PC-9 (cell line): ENCODE data around the gene SPATA21. TPM values are rescaled to one million over a fixed set of nuclear protein-coding genes. Genes with fewer than 3 reads are reported as not detected.
"Not testable (repeated sequence)": the region's sequence is repeated elsewhere in the genome, so short reads cannot be mapped to it uniquely, and the experiment has no call there.

Experiments
- BruUV-seq: library from RNA; stranded (reverse); fragments of 400-500 nt; replicated peaks from 2 replicates; lab custom pipeline; 2021; lab: Mats Ljungman, UMichigan
- CTCF ChIA-PET: fragments of 300-600 bp; sonication (Branson Sonifier 250); formaldehyde crosslinking; loops from one replicate; lab custom pipeline; 2022; ENCODE audit warnings: antibody characterized with exemption; lab: Charles Lee
- POLR2A ChIA-PET: fragments of 300-600 bp; sonication (Branson Sonifier 250); formaldehyde crosslinking; loops from one replicate; lab custom pipeline; 2022; ENCODE audit warnings: antibody characterized with exemption; ENCODE audit not compliant: unreplicated experiment; lab: Charles Lee
- DNase-seq, 2 experiments: peaks; one replicate each; pipeline versions ENCODE4 v3.0.0 to v3.0.0-alpha.2; 2015 to 2022; ENCODE audit warnings: mixed read lengths in 1 of 2
- H2AFZ ChIP-seq: fragments of 200-600 bp; sonication (generic); 2 replicates; pipeline ENCODE4 v1.8.1; 2017; ENCODE audit warnings: antibody characterized with exemption
- H3F3A ChIP-seq: fragments of 200-600 bp; sonication (generic); 2 replicates; pipeline ENCODE4 v1.8.1; 2017; ENCODE audit warnings: antibody characterized with exemption, mild to moderate bottlenecking, low read depth; ENCODE audit not compliant: insufficient read depth
- H3K27ac ChIP-seq: fragments of 200-600 bp; sonication (generic); 2 replicates; pipeline ENCODE4 v1.6.1; 2016; ENCODE audit warnings: mixed run types
- H3K27me3 ChIP-seq: fragments of 200-600 bp; sonication (generic); 2 replicates; pipeline ENCODE4 v1.6.1; 2016; ENCODE audit warnings: low read depth, mixed run types; ENCODE audit not compliant: insufficient read depth
- H3K36me3 ChIP-seq: fragments of 200-600 bp; sonication (generic); 2 replicates; pipeline ENCODE4 v1.6.1; 2016; ENCODE audit warnings: low read depth, mixed run types
- H3K4me1 ChIP-seq: fragments of 200-600 bp; sonication (generic); replicated peaks from 2 replicates; pipeline ENCODE4 v1.6.1; 2016; ENCODE audit warnings: mixed run types; ENCODE audit not compliant: insufficient read depth
- H3K4me2 ChIP-seq: fragments of 200-600 bp; sonication (generic); 2 replicates; pipeline ENCODE4 v1.6.1; 2017; ENCODE audit warnings: mixed run types
- H3K4me3 ChIP-seq: fragments of 200-600 bp; sonication (generic); 2 replicates; pipeline ENCODE4 v1.6.1; 2016; ENCODE audit warnings: mixed run types
- H3K79me2 ChIP-seq: fragments of 200-600 bp; sonication (generic); 2 replicates; pipeline ENCODE4 v1.6.1; 2017; ENCODE audit warnings: low read depth, mixed run types
- H3K9me2 ChIP-seq: fragments of 200-600 bp; sonication (generic); 2 replicates; pipeline ENCODE4 v1.8.1; 2017; ENCODE audit warnings: mild to moderate bottlenecking; ENCODE audit not compliant: insufficient read depth
- H3K9me3 ChIP-seq: fragments of 200-600 bp; sonication (generic); 2 replicates; pipeline ENCODE4 v1.8.1; 2016; ENCODE audit warnings: low read depth; ENCODE audit not compliant: insufficient read depth
- H4K20me1 ChIP-seq: fragments of 200-600 bp; sonication (generic); 2 replicates; pipeline ENCODE4 v1.8.1; 2017; ENCODE audit not compliant: insufficient read depth
- CTCF ChIP-seq: fragments of 200-600 bp; sonication (generic); conservative IDR thresholded peaks from 2 replicates; pipeline ENCODE4 v1.6.1; 2017; ENCODE audit warnings: mixed run types, antibody characterized with exemption, mild to moderate bottlenecking, moderate library complexity
- EZH2 ChIP-seq: fragments of 200-600 bp; sonication (generic); IDR thresholded peaks from 2 replicates; pipeline ENCODE4 v1.8.0; 2017; ENCODE audit warnings: antibody characterized with exemption, low read depth
- intact Hi-C: fragments of 100-400 bp; cut with micrococcal nuclease; formaldehyde crosslinking; loops from one replicate; pipeline ENCODE4 v1.10.0; 2022; ENCODE audit not compliant: unreplicated experiment
- total RNA-seq: library from RNA; stranded (reverse); gene quantifications from 2 replicates; pipeline ENCODE4 v1.2.3, GENCODE V29; 2021

Gene SPATA21
- total RNA-seq, 1 experiment from 2014 or later = not detected

GRCh38 chr1:16474891-16475290, 37.7 kb upstream of the SPATA21 start:
- POLR2A ChIA-PET, H4K20me1 ChIP-seq, H3K9me2 ChIP-seq, H3K4me2 ChIP-seq, H3K79me2 ChIP-seq, H3K9me3 ChIP-seq, H3K36me3 ChIP-seq, H2AFZ ChIP-seq, H3F3A ChIP-seq, H3K27me3 ChIP-seq, CTCF ChIA-PET, H3K4me1 ChIP-seq, H3K4me3 ChIP-seq, intact Hi-C loops, BruUV-seq, DNase-seq, H3K27ac ChIP-seq: not testable (repeated sequence)

GRCh38 chr1:16474166-16474800, 37.1 kb upstream of the SPATA21 start:
- no peaks in the 10 kb centered on the region for H3K79me2 ChIP-seq
- H3K9me2 ChIP-seq = no peaks in the 10 kb centered on the region
- H3K4me1 ChIP-seq = no peaks in the 10 kb centered on the region
- no peak overlapping the region for H2AFZ ChIP-seq
- intact Hi-C loops = no loop called here
- DNase-seq = no peak
- ChIA-PET POLR2A (no interaction called here), CTCF (no interaction called here)
- no peaks in the 10 kb centered on the region for H3F3A ChIP-seq
- TF ChIP-seq EZH2 (no peak), CTCF (no peak)
- no TSS peak for BruUV-seq
- H3K27me3 ChIP-seq = no peaks in the 10 kb centered on the region
- H3K9me3 ChIP-seq = no peaks in the 10 kb centered on the region
- H3K4me3 ChIP-seq = no peak overlapping the region
- no peaks in the 10 kb centered on the region for H4K20me1 ChIP-seq
- H3K4me2 ChIP-seq = no peak overlapping the region
- H3K27ac ChIP-seq = no peak overlapping the region
- H3K36me3 ChIP-seq = no peaks in the 10 kb centered on the region

- no peaks in the 10 kb centered on the region for H3K4me1 ChIP-seq
- no peaks in the 10 kb centered on the region for H3K9me2 ChIP-seq
- ChIA-PET CTCF (no interaction called here), POLR2A (no interaction called here)
- no peaks in the 10 kb centered on the region for H3K9me3 ChIP-seq
- intact Hi-C loops = no loop called here
- H3K36me3 ChIP-seq = no peaks in the 10 kb centered on the region
- H3K27ac ChIP-seq = no peak overlapping the region
- no peaks in the 10 kb centered on the region for H3F3A ChIP-seq
- no peaks in the 10 kb centered on the region for H3K27me3 ChIP-seq
- TF ChIP-seq EZH2 (no peak), CTCF (no peak)
- DNase-seq = no peak
- no peaks in the 10 kb centered on the region for H4K20me1 ChIP-seq
- no peak overlapping the region for H3K4me3 ChIP-seq
- H3K4me2 ChIP-seq = no peak overlapping the region
- H2AFZ ChIP-seq = no peak overlapping the region
- BruUV-seq = no TSS peak
- no peaks in the 10 kb centered on the region for H3K79me2 ChIP-seq
Measured at GRCh38 chr1:16468558-16468957, 31.3 kb upstream of the SPATA21 start.
